BE2C (cell line): ENCODE measurements around the gene USP44.

Experiments
- DNase-seq: peaks from one replicate; pipeline ENCODE4 v3.0.0-alpha.2; 2020
- H3K27me3 ChIP-seq: fragments of 250-450 bp; sonication (Bioruptor Pico); 2 replicates; pipeline ENCODE4 v1.5.1; 2020; ENCODE audit warnings: mild to moderate bottlenecking
- H3K36me3 ChIP-seq: fragments of 250-450 bp; sonication (Bioruptor Pico); 2 replicates; pipeline ENCODE4 v1.5.1; 2020; ENCODE audit warnings: mild to moderate bottlenecking
- H3K4me1 ChIP-seq: fragments of 250-450 bp; sonication (Bioruptor Pico); 2 replicates; pipeline ENCODE4 v1.5.1; 2020
- H3K4me3 ChIP-seq: 2 replicates; pipeline ENCODE4 v1.5.1; 2011; ENCODE audit warnings: low read depth, low read length
- H3K9me3 ChIP-seq: fragments of 250-450 bp; sonication (Bioruptor Pico); 2 replicates; pipeline ENCODE4 v1.5.1; 2020
- TF ChIP-seq, protein P1 (sequence below): IDR thresholded peaks from 2 replicates; pipeline ENCODE4 v1.5.1; 2012; ENCODE audit warnings: mild to moderate bottlenecking, low read depth, low read length

The USP44 gene

DNA sequence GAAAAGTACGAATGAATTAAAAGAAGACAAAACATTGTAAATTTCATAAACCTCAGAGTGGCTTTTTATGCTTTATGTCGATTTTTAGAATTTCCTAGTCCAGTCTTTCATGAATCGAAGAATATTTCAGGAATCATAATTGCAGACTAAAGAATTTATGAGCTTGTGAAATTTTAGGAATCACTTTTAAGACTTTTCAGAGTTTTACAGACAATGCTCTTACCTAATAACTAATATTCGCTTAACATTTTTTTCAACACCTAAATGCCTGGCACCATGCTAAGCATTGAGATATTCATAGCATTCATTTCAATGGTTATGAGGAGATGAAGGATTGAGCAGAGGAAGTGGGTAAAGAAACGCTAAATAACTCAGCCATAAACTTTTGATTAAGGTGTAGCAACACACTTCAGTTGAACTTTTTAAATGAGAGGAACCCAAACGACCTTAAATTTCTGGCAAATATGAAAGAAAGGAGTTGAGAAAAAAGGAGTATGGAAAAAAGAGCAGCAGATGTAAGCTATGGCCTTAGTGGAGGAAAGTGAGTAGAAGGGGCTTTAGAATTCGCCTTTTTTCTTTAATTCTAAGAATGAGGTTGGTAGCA is 739 bp upstream of the USP44 start:
- TF ChIP-seq, protein P1, sequence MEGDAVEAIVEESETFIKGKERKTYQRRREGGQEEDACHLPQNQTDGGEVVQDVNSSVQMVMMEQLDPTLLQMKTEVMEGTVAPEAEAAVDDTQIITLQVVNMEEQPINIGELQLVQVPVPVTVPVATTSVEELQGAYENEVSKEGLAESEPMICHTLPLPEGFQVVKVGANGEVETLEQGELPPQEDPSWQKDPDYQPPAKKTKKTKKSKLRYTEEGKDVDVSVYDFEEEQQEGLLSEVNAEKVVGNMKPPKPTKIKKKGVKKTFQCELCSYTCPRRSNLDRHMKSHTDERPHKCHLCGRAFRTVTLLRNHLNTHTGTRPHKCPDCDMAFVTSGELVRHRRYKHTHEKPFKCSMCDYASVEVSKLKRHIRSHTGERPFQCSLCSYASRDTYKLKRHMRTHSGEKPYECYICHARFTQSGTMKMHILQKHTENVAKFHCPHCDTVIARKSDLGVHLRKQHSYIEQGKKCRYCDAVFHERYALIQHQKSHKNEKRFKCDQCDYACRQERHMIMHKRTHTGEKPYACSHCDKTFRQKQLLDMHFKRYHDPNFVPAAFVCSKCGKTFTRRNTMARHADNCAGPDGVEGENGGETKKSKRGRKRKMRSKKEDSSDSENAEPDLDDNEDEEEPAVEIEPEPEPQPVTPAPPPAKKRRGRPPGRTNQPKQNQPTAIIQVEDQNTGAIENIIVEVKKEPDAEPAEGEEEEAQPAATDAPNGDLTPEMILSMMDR = no peak
- H3K4me3 ChIP-seq = no peak overlapping the region

DNA sequence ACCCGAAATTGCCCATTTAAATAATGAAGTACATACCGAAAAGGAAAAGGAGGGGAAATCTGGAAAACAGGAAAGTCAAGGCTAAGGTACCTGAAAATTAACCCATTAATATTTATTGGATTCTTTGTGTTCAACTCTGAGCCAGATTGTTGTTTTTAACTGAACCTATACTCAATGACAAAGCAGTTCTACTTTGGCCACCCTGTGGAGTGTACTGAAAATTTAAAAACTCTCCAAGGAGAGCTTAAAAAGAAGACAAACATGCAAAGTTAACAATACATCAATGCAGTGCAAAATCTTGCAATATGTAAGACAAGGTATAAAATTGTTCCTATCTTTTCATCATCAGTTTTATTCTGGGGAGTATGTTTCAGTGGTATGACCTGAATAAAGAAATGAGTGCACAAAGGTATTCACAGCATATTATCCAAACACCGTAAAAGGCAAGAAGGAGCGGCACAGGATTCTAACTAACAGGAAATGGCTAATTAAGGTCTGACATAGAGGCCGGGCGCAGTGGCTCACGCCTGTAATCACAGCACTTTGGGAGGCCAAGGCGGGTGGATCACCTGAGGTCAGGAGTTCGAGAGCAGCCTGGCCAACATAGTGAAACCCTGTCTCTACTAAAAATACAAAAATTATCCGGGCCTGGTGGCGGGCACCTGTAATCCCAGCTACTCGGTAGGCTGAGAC is 1.7 kb downstream of the USP44 start:
- Histone ChIP-seq H3K4me3 (no peak overlapping the region), H3K4me1 (no peaks in the 10 kb centered on the region), H3K36me3 (no peaks in the 10 kb centered on the region), H3K27me3 (peaks cover 59% of the 10 kb centered on the region), H3K9me3 (peaks cover 9% of the 10 kb centered on the region; the same call in 1 of the 2 replicates)
- TF ChIP-seq, protein P1 = no peak
- DNase-seq = no peak

More for the DNA sequence above, 739 bp upstream of the USP44 start:
- DNase-seq = no peak
- H3K4me1 ChIP-seq = no peaks in the 10 kb centered on the region
- H3K36me3 ChIP-seq = no peaks in the 10 kb centered on the region
- peaks cover 9% of the 10 kb centered on the region; the same call in 1 of the 2 replicates for H3K9me3 ChIP-seq
- H3K27me3 ChIP-seq = peaks cover 40% of the 10 kb centered on the region

DNA sequence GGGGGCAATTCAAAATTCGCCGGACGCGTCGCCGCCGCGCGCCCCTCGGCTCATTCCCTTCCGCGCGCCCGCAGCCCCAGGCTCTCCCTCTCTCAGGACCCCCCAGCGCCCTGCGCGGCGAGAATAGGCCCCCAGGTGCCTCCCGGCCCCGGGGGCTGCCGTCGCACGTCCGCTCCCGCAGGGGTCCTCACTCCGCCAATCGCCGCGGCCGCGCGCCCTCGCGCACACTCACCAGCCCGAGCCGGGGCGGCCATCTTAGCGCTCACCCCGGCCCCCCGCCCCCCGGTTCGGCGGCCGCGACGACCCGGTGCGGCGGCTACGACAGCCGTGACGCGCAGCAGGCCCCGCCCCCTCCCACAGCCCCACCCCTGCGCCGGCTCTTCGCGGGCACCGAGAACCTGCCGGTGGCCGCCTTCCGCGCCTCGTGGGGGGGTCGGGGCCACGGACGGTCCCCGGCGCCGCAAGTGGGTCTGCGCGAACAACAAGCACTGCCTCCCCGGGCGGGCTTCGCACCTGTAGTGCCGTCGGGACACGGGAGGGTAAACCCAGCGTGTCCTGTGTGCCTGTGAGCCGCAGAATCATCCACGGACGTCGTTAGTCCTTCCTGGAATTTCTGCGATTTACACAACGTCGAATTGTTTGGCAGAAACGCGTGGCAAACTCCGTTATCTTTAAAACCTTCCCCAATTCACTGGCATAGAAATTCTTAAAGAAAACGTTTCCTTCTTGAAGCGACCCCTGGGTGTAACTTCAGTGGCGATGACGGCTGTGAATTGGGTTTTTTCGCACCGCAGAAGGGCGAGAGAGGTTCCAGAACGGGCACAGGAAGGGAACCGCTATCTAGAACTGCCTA is 2.5 kb downstream of the USP44 start:
- DNase-seq = no peak
- peaks cover 9% of the 10 kb centered on the region; the same call in 1 of the 2 replicates for H3K9me3 ChIP-seq
- TF ChIP-seq, protein P1 = no peak
- no peak overlapping the region for H3K4me3 ChIP-seq
- H3K4me1 ChIP-seq = no peaks in the 10 kb centered on the region
- H3K36me3 ChIP-seq = no peaks in the 10 kb centered on the region
- peaks cover 60% of the 10 kb centered on the region for H3K27me3 ChIP-seq

DNA sequence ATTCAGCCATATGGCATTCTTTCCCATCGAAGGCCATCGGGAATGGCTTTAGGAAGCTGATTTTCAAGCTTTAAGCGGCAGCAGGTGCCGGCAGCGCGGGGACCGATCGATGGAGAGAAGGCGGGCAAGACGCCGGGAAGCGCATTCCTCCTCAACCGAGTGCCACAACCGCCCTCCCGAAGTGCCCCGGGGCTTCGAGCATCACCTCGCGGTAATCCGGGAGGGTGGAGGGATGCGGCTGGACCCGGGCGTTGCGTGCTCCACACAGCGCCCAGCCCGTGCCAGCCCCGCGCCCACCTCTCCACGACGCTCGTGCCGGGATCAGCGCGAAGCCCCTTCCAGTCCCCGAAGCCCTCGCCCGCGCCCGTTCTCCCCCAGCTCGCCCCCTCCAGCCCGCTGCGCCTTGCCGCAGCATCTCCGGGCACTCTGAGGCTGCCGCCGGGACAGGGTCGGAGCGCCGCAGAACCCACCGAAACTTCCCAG is 3.2 kb downstream of the USP44 start:
- Histone ChIP-seq H3K4me3 (no peak overlapping the region), H3K36me3 (no peaks in the 10 kb centered on the region), H3K4me1 (no peaks in the 10 kb centered on the region), H3K27me3 (peaks cover 60% of the 10 kb centered on the region), H3K9me3 (peaks cover 9% of the 10 kb centered on the region; the same call in 1 of the 2 replicates)
- TF ChIP-seq, protein P1 = no peak
- DNase-seq = no peak

DNA sequence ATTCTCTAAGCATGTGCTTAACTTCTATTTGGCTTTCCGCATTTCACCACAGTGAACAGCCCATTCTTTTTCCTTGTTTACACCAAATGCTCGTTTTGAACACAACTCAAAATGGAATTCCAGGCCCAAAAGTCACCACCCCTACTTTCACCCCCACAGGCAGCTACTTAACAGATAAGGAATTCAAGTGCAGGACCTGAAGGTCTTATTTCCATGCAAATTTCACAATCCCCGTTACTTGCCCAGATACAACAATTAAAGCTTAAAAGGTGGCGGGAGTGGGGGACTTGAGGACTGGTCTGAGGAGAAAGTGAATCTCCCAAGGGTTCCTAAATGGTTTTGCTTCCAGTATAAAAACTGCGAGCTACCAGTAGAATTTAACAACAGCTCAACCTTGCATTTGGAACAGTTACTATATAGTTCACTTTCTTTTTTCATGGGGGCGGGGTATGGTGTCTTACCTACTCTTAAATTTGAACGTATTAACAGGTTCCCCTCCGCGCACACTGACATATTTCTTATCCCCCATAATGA is 3.7 kb downstream of the USP44 start:
- Histone ChIP-seq H3K4me1 (no peaks in the 10 kb centered on the region), H3K4me3 (no peak overlapping the region), H3K27me3 (peaks cover 60% of the 10 kb centered on the region), H3K9me3 (peaks cover 9% of the 10 kb centered on the region; the same call in 1 of the 2 replicates), H3K36me3 (no peaks in the 10 kb centered on the region)
- DNase-seq = no peak
- TF ChIP-seq, protein P1 = no peak
